Ramos (cell line): ENCODE results near the gene AOPEP.

Experiments
- in situ Hi-C: fragments of 300-500 bp; cut with MboI; formaldehyde crosslinking; loops from one replicate; pipeline ENCODE4 v1.14.3; 2022; ENCODE audit warnings: low sequenced_read_pairs; ENCODE audit not compliant: unreplicated experiment

The AOPEP gene

GRCh38 chr9:94995048-94995693, 268.7 kb downstream of the AOPEP start:
- in situ Hi-C loops: no loop called here

- in situ Hi-C loops: no loop called here
Observed at GRCh38 chr9:94996641-94997040, 270.1 kb downstream of the AOPEP start.

- in situ Hi-C loops: no loop called here
Observed at GRCh38 chr9:94997727-94998126, 271.2 kb downstream of the AOPEP start.

GRCh38 chr9:94999832-95000231, 273.3 kb downstream of the AOPEP start:
- in situ Hi-C loops: no loop called here

GRCh38 chr9:95000821-95001220, 274.3 kb downstream of the AOPEP start:
- in situ Hi-C loops: no loop called here

- in situ Hi-C loops: no loop called here
Observed at GRCh38 chr9:95001720-95002119, 275.2 kb downstream of the AOPEP start.

GRCh38 chr9:95003689-95004410, 277.4 kb downstream of the AOPEP start:
- in situ Hi-C loops: no loop called here

GRCh38 chr9:95004411-95005277, 278.1 kb downstream of the AOPEP start:
- in situ Hi-C loops: no loop called here

- in situ Hi-C loops: no loop called here
Observed at GRCh38 chr9:95005278-95006143, 279.0 kb downstream of the AOPEP start.

- in situ Hi-C loops: no loop called here
Observed at GRCh38 chr9:95007226-95007869, 280.8 kb downstream of the AOPEP start.

GRCh38 chr9:95008151-95008771, 281.8 kb downstream of the AOPEP start:
- in situ Hi-C loops: no loop called here

GRCh38 chr9:95009459-95009858, 283.0 kb downstream of the AOPEP start:
- in situ Hi-C loops: no loop called here

GRCh38 chr9:95010431-95010838, 283.9 kb downstream of the AOPEP start:
- in situ Hi-C loops: no loop called here

GRCh38 chr9:95012035-95012708, 285.7 kb downstream of the AOPEP start:
- in situ Hi-C loops: no loop called here

- in situ Hi-C loops: no loop called here
Observed at GRCh38 chr9:95012902-95013301, 286.4 kb downstream of the AOPEP start.

- in situ Hi-C loops: no loop called here
Observed at GRCh38 chr9:95014917-95015316, 288.4 kb downstream of the AOPEP start.

- in situ Hi-C loops: no loop called here
Observed at GRCh38 chr9:95015569-95015968, 289.1 kb downstream of the AOPEP start.

GRCh38 chr9:95017062-95017461, 290.6 kb downstream of the AOPEP start:
- in situ Hi-C loops: no loop called here

- in situ Hi-C loops: no loop called here
Observed at GRCh38 chr9:95017661-95018060, 291.2 kb downstream of the AOPEP start.
